OCI-LY7 (cell line): Measurements from ENCODE around the gene DOCK9. TPM values are rescaled to one million over a fixed set of nuclear protein-coding genes. Genes with fewer than 3 reads are reported as not detected.

Experiments used
- BruUV-seq: library from RNA; stranded (reverse); fragments of 400-500 nt; replicated peaks from 2 replicates; lab custom pipeline; 2021; lab: Mats Ljungman, UMichigan
- CTCF ChIA-PET: fragments of 300-600 bp; sonication (Branson Sonifier 250); formaldehyde crosslinking; loops from one replicate; lab custom pipeline; 2022; ENCODE audit warnings: antibody characterized with exemption; ENCODE audit not compliant: unreplicated experiment; lab: Charles Lee
- POLR2A ChIA-PET: fragments of 300-600 bp; sonication (Branson Sonifier 250); formaldehyde crosslinking; loops from one replicate; lab custom pipeline; 2022; ENCODE audit warnings: antibody characterized with exemption; lab: Charles Lee
- DNase-seq: peaks from one replicate; pipeline ENCODE4 v3.0.0-alpha.2; 2015; ENCODE audit warnings: low spot score
- H2AFZ ChIP-seq: fragments of 200-600 bp; sonication (generic), shearing (Covaris generic); 2 replicates; pipeline ENCODE4 v1.6.1; 2014; ENCODE audit warnings: mild to moderate bottlenecking, antibody characterized with exemption, low read length, moderate library complexity
- H3K27ac ChIP-seq: fragments of 200-600 bp; sonication (generic); 2 replicates; pipeline ENCODE4 v1.5.1; 2014; ENCODE audit warnings: mixed run types, low read depth, mild to moderate bottlenecking, moderate library complexity, low read length, inconsistent platforms; ENCODE audit not compliant: poor library complexity, severe bottlenecking
- H3K36me3 ChIP-seq: fragments of 200-600 bp; sonication (generic); 2 replicates; pipeline ENCODE4 v1.6.1; 2014; ENCODE audit warnings: mild to moderate bottlenecking, antibody characterized with exemption, low read length, moderate library complexity, mixed read lengths; ENCODE audit not compliant: insufficient read depth
- H3K4me1 ChIP-seq: fragments of 200-600 bp; sonication (generic); 2 replicates; pipeline ENCODE4 v1.5.1; 2014; ENCODE audit warnings: mild to moderate bottlenecking, low read length; ENCODE audit not compliant: insufficient read depth, poor library complexity, severe bottlenecking
- H3K4me2 ChIP-seq: fragments of 200-600 bp; sonication (generic); 2 replicates; pipeline ENCODE4 v1.6.1; 2014; ENCODE audit warnings: mild to moderate bottlenecking, low read length
- H3K4me3 ChIP-seq: fragments of 200-600 bp; sonication (generic); 2 replicates; pipeline ENCODE4 v1.5.1; 2014; ENCODE audit warnings: mild to moderate bottlenecking, low read depth, low read length; ENCODE audit not compliant: poor library complexity, severe bottlenecking
- H3K79me2 ChIP-seq: fragments of 200-600 bp; sonication (generic); 2 replicates; pipeline ENCODE4 v1.6.1; 2016; ENCODE audit warnings: low read depth, mild to moderate bottlenecking, low read length, moderate library complexity, mixed read lengths; ENCODE audit not compliant: insufficient read depth
- H3K9me2 ChIP-seq: fragments of 200-600 bp; sonication (generic); 2 replicates; pipeline ENCODE4 v1.6.1; 2016; ENCODE audit warnings: mild to moderate bottlenecking, low read length, mixed read lengths; ENCODE audit not compliant: insufficient read depth
- H3K9me3 ChIP-seq: fragments of 200-600 bp; sonication (generic); 2 replicates; pipeline ENCODE4 v1.6.1; 2014; ENCODE audit warnings: mild to moderate bottlenecking, mixed run types, low read length, mixed read lengths
- H4K20me1 ChIP-seq: fragments of 200-600 bp; sonication (generic); 2 replicates; pipeline ENCODE4 v1.6.1; 2014; ENCODE audit warnings: mild to moderate bottlenecking, antibody characterized with exemption, low read length, moderate library complexity, mixed read lengths; ENCODE audit not compliant: insufficient read depth
- EZH2phosphoT487 ChIP-seq: fragments of 200-600 bp; sonication (generic); IDR thresholded peaks from 2 replicates; pipeline ENCODE4 v1.6.1; 2018; ENCODE audit warnings: low read depth, borderline replicate concordance, mild to moderate bottlenecking, mixed run types, antibody characterized with exemption, low read length, moderate library complexity, mixed read lengths
- intact Hi-C: fragments of 100-400 bp; cut with micrococcal nuclease; formaldehyde crosslinking; loops from one replicate; pipeline ENCODE4 v1.10.0; 2022; ENCODE audit not compliant: unreplicated experiment
- total RNA-seq, 2 experiments: library from RNA; depleted of rRNA in 1 of 2; stranded (reverse); fragments of >200 nt in 1 of 2; shearing (Covaris generic) in 1 of 2; gene quantifications; 2 replicates each; pipeline ENCODE4 v1.2.3, GENCODE V29; 2014 to 2022
- TF ChIP-seq, protein P1 (sequence below): fragments of 200-600 bp; sonication (generic); conservative IDR thresholded peaks from 2 replicates; pipeline ENCODE4 v1.5.1; 2014; ENCODE audit warnings: mild to moderate bottlenecking, antibody characterized with exemption, low read length, moderate library complexity, mixed read lengths

DOCK9 gene
- total RNA-seq, 2 experiments from 2014 or later = 24.0 to 28.0 TPM

DNA sequence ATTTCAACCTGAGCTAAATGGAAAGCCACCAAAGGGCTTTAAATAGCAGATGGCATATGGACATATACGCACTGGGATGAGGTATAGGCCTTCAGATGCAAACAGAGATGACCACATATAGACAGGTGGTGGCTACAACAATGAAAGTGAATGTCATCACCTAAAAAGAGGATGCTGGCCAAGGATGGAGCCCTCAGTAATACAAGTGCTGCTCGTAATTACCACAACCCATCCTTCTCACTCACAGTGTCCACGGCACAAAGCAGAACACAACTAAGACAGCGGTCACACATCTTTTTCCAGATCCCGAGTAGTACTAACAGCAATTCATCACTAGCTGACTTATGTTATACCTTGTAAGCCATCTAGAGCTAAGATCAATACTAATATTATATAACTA lies 18.2 kb upstream of the DOCK9 start:
- Histone ChIP-seq H3K4me1 (peaks cover 14% of the 10 kb centered on the region), H3K79me2 (no peaks in the 10 kb centered on the region), H2AFZ (no peak overlapping the region), H3K4me2 (no peak overlapping the region), H3K9me3 (no peaks in the 10 kb centered on the region), H3K4me3 (no peak overlapping the region), H3K36me3 (no peaks in the 10 kb centered on the region), H3K9me2 (no peaks in the 10 kb centered on the region), H4K20me1 (no peaks in the 10 kb centered on the region), H3K27ac (no peak overlapping the region)
- no peak for TF ChIP-seq EZH2phosphoT487
- TF ChIP-seq, protein P1, sequence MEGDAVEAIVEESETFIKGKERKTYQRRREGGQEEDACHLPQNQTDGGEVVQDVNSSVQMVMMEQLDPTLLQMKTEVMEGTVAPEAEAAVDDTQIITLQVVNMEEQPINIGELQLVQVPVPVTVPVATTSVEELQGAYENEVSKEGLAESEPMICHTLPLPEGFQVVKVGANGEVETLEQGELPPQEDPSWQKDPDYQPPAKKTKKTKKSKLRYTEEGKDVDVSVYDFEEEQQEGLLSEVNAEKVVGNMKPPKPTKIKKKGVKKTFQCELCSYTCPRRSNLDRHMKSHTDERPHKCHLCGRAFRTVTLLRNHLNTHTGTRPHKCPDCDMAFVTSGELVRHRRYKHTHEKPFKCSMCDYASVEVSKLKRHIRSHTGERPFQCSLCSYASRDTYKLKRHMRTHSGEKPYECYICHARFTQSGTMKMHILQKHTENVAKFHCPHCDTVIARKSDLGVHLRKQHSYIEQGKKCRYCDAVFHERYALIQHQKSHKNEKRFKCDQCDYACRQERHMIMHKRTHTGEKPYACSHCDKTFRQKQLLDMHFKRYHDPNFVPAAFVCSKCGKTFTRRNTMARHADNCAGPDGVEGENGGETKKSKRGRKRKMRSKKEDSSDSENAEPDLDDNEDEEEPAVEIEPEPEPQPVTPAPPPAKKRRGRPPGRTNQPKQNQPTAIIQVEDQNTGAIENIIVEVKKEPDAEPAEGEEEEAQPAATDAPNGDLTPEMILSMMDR = no peak
- no peak for DNase-seq
- intact Hi-C loops = no loop called here
- BruUV-seq = no TSS peak
- ChIA-PET POLR2A (no interaction called here), CTCF (no interaction called here)

DNA sequence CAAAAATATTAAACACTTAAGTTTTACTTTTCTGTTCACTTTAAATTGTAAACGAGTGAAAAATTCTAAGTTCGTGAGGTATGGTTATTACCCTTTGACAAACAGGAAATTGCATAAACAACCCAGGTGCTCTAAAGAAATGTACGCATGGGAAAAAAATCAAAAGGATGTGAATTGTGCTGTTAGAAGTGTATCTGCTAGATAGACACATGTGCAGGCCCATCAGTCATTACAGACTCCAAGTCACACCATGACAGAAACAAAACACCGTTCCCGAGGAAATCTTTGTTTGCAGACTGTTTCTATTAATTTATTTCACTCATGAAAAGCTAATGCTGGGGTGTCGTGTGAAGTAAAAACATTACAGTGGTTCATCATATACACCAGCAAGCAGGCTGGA lies 17.0 kb upstream of the DOCK9 start:
- Histone ChIP-seq H3K9me3 (no peaks in the 10 kb centered on the region), H3K4me2 (no peak overlapping the region), H3K4me3 (no peak overlapping the region), H4K20me1 (no peaks in the 10 kb centered on the region), H3K4me1 (peaks cover 6% of the 10 kb centered on the region), H3K36me3 (no peaks in the 10 kb centered on the region), H3K79me2 (no peaks in the 10 kb centered on the region), H3K9me2 (no peaks in the 10 kb centered on the region), H3K27ac (no peak overlapping the region), H2AFZ (no peak overlapping the region)
- intact Hi-C loops = no loop called here
- TF ChIP-seq, protein P1 = no peak
- TF ChIP-seq EZH2phosphoT487 = no peak
- ChIA-PET POLR2A (no interaction called here), CTCF (no interaction called here)
- BruUV-seq = no TSS peak
- peak; percentile 32 for DNase-seq

DNA sequence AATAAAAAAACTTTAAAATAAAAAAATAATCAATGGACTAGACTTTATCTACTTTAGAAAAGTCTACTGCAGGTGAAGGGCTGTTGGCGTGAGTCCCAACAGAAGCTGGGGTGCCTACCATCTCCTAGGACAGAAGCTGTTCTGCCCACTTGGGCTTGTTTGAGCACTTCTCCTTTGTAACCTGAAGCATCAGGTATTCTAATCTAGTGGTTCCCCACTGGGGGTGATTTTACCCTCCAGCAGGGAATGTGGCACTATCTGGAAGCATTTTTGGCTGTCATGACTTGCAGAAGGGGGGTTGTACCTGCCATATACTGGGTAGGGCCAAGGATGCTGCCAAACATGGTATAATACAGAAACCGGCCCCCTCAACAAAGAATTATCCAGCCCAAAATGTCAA lies 16.2 kb upstream of the DOCK9 start:
- no peak for DNase-seq
- Histone ChIP-seq H3K9me3 (no peaks in the 10 kb centered on the region), H3K27ac (no peak overlapping the region), H3K4me1 (peaks cover 6% of the 10 kb centered on the region), H3K9me2 (no peaks in the 10 kb centered on the region), H2AFZ (no peak overlapping the region), H3K4me3 (no peak overlapping the region), H3K79me2 (no peaks in the 10 kb centered on the region), H3K4me2 (no peak overlapping the region), H4K20me1 (no peaks in the 10 kb centered on the region), H3K36me3 (no peaks in the 10 kb centered on the region)
- POLR2A ChIA-PET = interaction anchor here (0.6 kb wide), 1 partner anchor 17 kb away, joined by 3 read pairs; no protein-coding TSS in a partner anchor
- intact Hi-C loops = no loop called here
- CTCF ChIA-PET = no interaction called here
- BruUV-seq = no TSS peak
- no peak for TF ChIP-seq EZH2phosphoT487
- TF ChIP-seq, protein P1 = no peak
